Left renal pelvis (tissue), 4 donors: ENCODE measurements around the gene FNDC3B. TPM values are rescaled to one million over a fixed set of nuclear protein-coding genes. Genes with fewer than 3 reads are reported as not detected.
"Not testable (repeated sequence)": the region's sequence is repeated elsewhere in the genome, so short reads cannot be mapped to it uniquely, and the experiment has no call there.

Experiments
- DNase-seq, 4 donors: peaks; one replicate each; pipeline ENCODE4 v3.0.0-alpha.2; 2013; ENCODE audit warnings: low read depth in 4 of 4, low spot score in 3 of 4
- polyA plus RNA-seq, 4 donors: library from polyadenylated mRNA; unstranded; fragments of 120-200 nt; gene quantifications; one replicate each; pipeline ENCODE4 v1.2.1, GENCODE V29; 2013; ENCODE audit not compliant: insufficient read length in 4 of 4

Gene FNDC3B
- polyA plus RNA-seq, 4 donors = 53.4 to 72.8 (median 68.4) TPM

DNA sequence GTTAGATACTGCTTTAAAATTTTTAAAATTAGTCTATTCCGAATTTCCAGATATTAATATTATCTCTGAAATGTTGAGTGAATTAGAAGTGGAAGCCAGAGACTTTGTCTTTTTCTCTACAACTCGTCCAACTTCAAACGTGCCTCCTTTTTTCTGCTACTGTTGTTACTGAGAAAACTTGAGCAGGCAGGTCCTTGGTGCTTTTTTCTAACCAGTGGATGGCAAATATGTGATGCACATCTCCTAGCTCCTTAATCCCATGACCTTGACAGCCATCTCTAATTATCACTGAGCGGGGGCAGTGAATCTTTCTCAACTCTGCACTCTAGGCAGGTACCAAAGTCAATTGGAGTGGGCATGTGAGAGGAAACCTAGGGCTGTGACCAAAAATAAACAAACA lies 50.7 kb downstream of the FNDC3B start:
- no peak for DNase-seq

DNA sequence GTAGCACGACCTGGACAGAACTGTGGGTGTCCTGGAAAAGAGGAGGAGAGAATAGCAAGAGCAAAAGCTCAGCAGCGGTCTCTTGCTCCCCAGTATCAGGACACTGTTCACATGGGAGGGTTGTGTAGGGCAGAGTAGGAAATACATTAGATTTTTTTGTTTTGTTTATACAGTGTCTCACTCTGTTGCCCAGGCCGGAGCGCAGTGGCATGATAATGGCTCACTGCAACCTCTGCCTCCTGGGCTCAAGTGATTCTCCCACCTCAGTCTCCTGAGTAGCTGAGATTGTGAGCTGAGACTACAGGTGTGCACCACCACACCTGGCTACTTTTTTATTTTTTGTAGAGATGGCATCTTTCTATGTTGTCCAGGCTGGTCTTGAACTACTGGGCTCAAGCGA lies 53.3 kb downstream of the FNDC3B start:
- DNase-seq = no peak

DNA sequence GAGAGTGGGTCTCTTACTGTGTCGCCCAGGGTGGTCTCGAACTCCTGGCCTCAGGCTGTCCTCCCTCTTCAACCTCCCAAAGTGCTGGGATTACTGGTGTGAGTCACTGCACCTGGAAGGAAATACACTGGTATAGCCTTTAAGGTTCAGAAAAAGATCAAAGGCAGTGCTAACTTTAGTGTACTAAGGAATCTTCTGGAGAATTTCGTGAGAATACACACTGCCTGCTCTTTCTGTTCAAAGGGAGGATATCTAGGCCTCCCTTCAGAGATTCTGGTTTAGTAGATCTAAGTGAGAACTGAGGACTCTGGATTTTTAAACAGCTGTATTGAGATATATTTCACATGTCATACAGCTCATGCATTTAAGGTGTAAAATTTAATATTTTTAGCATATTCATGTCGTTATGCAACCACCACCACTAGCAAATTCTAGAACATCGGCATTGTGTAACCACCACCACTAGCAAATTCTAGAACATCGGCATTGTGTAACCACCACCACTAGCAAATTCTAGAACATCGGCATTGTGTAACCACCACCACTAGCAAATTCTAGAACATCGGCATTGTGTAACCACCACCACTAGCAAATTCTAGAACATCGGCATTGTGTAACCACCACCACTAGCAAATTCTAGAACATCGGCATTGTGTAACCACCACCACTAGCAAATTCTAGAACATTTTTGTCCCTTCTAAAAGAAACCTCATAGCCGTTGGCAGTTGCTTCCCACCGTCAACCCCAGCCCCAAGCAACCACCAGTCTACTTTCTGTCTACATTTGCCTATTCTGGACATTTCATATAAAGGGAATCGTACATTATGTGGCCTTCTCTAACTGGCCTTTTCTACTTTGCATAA lies 54.4 kb downstream of the FNDC3B start:
- not testable (repeated sequence) for DNase-seq

DNA sequence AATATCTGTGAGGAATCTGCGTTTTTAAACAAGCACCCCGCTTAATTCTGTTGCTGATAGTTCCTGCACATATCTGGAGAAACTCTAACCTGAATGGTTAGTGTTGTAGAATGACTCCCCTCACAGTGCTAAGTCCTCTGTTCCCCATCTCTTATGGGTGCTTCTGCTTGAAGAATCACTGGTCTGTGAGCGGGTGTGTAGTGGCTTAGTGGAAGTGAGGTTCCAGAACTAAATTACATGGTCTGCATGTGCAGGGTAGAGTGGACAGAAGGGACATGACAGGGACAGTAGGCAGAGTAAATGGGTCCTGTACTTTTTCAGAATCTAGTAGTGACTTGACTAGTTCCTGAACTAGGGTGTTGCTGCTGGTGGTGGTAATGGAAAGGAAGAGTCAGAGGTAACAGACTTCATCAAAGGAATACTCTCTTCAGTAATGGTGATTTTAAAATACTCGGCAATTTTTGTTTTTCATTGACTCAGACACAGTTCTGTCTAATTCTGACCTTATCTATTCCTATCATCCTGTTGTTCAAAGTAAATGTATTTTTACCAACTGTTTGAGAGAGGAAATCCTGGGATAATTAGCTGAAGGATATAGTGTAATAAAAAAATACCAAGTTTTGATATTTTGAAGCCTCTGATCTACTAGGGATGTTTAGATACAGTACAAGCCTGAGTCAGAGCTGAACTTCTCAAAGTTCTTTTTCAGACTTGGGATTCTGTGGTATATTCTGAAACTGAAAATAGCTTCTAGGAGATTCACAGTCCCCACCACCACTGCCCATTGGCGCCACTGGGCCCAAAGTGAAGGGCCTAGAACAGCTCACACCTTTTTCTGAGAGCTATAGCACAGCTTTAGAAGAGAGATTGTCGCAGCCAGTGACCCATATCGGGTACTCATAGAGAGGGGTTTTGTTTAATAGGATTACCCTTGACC lies 55.5 kb downstream of the FNDC3B start:
- DNase-seq = no peak

DNA sequence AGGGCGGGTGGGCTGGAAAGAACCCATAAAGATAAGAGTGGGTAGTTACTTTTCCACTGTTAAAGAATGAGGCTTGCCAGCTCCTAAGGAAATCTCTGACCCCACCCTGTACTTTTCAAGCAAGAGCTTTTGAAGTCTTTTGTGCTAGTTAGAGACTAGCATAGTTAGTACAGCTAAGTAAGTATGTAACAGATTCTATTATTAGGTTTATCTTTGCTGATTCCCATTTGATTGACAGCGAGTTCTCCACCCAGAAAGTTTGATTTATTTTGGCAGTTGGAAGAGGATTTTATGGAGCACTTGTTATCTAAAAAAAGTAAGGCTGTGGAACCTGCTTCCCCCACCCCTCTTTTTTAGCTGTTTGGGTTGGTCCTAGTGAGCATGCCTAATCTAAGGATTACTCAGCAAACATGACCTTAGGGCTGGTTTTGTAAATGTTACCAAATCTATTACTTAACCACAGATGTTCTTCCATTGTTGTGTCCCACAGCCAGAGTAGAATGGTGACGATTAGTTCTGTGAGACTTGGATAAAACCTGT lies 57.6 kb downstream of the FNDC3B start:
- no peak for DNase-seq

DNA sequence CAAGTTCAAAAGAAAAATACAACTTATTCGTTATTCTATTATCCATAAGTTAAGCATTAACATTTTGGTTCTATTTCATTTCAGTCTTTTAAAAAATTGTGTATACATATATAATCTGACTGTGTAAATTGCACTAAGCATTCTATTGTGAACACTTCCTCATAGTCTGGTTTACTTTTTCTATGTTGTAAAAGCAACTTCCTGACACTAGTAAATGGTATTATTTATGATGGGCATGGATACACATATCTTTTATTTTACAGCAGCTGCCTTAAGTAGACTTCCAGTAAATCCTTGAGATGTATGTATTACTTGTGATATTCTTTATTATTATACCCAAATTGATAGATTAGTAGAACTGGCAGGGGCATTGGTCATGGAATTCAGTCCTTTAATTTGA lies 58.2 kb downstream of the FNDC3B start:
- DNase-seq = no peak

DNA sequence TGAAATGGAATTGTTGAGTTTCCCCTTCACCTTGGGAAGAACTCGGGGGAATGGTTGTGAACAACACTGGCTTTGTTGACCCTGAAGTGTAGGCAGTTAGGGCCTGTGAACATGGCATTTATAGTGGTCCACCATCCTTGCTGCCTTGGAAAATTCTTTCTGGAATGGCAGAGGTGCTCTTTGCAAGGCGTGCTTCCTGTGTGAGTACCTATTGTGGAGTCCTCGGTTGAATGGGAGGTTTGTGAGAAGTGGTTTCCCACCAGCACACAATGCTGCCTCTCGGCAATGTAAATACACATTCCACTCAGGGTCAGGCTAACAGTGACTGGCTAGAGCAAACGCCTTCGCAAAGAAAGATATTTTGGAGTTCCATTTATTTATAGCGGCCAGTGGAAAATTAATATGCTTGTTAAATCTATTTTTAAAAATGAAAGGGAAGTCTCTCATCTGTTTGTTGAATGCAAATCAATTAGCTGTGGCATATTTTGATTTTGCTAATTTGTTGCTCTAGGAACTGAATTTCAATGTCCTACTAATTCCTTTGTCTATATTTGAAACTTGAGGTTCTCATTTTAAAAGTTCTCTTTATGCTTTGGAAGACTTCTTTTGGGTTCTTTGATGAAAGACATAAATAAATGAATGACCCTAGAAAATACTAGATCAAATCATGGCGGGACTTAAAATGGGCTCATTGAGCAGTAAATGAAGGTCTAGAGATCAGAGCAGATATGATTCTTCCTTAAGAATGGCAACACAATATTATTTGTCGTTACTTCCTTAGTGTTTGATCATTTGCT lies 59.5 kb downstream of the FNDC3B start:
- DNase-seq = no peak

DNA sequence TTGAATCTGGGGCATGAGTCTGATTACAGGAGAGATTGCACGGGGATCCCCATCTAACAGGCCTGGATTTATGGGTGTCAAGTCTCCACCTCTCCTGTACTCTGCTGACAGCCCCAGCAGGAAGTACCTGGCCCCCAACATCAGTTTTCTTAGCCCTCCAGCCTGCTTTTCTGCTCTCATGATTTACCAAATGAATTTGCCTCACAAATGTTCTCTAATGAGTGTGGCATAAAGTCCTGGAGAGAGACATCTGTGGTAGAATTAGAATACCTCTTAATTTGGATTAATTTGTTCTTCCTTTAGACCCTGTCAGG lies 60.1 kb downstream of the FNDC3B start:
- no peak for DNase-seq

DNA sequence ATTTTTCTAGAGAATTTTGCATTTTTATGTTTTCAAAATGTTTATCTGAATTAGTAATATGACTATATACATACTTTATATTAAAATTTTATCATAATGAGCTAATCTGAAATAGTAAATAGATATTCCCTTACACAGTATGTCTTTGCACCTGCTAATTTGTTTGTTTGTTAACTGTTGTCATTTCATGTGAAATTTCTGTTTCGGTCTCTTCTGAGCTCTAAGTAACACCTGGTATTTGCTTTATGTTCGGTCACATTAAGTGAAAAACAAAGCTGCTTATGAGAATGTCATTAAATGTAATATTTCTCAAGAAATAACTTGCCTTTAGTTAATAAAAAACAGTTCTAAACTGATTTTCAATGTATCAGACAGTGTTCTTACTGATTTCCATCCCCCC lies 61.1 kb downstream of the FNDC3B start:
- no peak for DNase-seq

DNA sequence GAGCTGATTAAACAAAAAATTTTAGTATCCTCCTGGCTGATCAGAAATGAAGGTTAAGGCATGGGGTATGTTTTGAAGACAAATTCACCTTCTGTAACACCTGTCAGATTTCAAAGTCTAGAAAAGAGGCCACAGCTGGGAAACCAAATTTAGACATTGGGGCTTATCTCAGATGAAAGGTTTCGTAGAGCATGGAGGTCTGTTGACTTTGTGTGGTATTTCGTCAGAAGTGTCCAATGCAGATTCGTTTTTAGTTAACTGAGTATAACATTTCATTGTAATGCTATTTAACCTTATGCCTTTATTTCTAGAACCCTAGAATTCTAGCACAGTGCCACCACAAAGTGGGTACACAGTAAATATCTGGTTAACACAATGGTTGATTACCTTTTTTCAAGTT lies 61.7 kb downstream of the FNDC3B start:
- DNase-seq = no peak

DNA sequence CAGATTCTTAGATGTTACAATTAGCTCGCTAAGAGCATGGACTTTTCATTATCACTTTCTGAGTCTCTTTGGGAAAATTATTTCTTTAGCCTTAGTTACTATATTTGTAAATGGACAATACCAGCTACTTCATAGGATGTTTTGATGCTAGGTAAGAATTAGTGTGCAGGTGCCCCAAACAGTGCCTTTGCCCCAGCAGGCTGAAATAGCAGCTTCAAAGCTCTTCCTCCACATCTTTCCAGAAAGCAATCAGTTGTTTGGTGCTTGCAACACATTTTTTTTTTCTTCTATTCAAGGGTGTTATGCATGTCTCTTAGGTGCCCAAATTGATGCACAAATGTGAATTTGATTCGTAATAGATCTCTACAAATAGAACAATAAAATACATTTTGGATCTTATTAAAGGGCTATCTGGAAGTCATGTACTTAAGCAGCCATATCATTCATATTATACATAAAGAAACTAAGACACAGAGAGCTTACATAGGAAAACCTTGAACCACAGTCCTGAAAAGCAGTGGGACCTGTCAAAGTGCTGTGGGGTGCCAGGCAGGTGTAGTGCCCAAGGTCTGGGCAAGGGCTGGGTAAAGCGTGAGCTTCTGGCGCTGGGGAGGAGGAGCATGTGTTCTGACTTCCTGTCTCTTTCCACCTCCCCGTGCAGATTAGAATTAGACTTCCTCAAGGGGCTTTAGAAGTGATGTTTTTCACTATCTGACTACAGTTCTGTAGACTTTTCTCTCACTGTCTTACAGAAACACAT lies 62.9 kb downstream of the FNDC3B start:
- no peak for DNase-seq

DNA sequence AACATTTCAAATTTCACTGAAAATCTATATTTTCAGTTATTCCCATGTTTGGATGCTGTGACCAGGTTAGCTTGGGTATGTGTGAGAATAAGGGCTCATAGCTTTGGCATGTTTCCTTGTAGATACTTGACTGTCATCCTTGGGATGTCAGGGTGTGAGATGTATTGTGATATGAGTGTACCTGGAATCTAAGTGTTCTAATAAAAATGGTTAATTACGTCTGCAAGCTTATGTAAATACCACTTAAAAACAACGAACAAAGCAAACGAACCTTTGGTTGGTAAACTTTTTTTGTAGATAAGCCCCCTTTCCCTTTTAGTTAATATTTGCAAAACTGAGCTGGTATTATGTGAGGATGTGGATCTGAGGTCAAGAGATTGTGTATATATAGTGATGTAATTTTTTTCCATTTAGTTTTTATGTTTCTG lies 63.5 kb downstream of the FNDC3B start:
- no peak for DNase-seq

DNA sequence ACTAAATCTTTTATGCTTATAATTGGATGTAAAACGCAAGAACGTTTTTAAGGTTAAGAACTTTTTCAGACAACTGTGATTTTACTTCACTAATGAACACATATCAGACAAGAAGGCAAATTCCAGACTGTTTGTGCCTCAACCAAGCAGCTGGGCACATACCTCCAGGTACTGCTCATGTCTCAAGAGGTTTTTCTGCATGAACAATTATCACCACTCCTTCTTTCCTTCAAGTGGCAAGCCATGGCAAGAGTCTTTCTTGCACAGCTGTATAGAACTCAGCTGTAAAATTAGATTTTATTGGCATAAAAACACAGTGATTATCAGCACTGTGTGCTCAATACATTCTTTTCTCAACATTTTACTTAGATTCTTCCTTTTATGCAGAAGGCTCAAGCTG lies 64.3 kb downstream of the FNDC3B start:
- no peak for DNase-seq

DNA sequence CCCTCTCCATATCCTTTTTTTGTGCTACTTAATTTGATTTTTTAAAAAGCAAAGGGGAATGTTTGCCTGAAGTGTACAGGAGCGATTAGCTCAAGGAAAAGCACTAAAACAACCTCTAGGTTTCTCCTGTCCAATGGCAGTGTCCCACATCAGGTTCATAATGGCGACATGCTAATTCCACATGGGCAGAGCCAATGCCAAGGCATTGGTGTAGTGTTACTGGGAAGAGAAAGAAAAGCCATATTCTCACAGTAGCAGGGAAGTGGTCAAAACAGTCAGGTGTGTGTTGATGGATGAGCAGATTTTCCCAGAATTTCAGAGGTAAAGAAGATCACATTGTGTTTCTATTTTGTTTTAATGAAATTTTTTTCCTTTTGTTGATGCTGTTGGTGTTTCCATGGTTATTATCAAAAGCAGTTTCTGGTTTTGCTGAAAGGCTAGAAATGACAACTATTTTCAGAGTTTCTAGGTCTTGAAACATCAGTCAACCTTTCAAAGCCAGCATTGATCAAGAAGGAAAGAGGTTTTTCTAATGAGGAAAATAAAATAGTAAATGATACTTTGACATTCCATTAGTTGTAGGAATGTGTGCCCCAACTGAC lies 65.2 kb downstream of the FNDC3B start:
- DNase-seq = peak in 2 of 4 donors; percentile 35 to 71

DNA sequence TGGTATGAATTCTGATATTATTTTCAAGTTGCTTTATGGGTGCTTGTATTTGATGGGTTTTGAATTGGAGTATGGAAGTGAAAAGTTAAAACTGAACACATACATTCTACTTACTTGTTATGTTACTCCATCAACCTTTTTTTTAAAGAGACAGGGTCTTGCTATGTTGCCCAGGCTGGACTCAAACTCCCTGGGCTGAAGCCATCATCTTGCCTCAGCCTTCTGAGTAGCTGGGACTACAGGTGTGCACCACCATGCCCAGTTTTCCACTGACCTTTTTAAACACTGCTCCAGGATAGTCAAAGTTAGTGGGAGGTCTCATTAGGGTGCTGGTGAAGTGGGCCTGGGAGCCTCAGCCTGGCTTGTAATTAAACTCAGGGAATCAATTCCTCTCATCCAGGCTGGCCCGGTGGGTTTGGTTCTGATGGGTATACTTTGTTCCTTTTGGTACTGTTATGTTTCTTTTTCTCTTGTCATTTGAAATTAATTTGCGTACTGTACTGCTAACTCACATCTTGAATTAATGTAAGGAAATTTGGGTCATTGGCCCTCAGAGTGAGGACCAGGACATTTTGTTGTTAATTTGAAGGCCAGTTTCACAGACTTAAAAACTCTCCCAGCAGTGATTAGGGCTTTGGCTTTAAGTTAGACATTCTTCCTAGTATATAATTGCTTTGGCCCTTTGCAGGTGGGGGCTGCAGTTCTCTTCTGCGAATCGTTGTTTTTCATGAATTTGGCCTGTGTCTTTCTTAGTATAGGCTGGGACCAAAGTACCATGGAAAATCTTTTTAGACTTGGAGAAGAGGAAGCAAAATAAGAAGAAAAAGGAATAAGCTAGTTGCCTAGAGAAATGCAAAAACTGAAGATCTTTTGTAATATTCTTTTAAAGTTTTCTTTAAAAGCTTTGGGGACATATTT lies 66.9 kb downstream of the FNDC3B start:
- DNase-seq = no peak

DNA sequence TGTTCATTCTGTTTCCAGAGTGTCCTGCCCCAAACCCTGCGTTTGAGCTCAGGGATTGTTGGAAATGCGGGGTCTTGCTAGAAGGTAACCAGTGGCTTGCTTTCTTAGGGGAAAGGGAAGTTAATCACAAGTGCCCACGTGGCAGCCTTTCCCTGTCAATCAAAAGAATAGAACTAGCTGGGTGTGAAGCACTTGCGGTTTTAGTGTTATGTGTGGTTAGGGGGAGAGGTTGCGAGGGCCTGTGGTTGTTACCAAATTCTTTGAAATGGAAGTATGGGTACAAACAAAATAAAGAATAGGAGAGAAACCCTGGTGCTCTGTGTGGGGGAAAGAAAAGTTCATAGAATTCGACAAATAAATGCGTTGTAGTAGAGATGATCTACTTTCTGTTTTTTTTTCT lies 67.6 kb downstream of the FNDC3B start:
- no peak for DNase-seq

DNA sequence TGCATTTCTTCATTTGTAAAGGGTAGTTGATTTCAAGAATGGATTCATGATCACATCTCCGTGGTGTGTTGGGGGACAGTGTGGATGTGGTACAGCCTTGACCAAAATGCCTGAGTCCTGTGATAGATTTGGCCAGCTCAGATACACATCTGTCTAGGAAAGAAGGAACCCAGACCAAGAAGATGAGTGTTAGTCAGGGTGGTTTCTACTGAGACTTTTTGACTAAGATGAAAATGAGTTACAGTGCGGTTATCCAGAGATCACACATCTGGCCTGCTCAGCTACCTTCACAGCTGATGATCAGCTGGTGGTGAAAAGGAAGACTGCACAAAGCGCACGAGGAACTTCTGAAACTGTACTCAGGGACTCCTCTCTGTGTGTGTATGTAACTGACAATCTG lies 68.0 kb downstream of the FNDC3B start:
- no peak for DNase-seq

DNA sequence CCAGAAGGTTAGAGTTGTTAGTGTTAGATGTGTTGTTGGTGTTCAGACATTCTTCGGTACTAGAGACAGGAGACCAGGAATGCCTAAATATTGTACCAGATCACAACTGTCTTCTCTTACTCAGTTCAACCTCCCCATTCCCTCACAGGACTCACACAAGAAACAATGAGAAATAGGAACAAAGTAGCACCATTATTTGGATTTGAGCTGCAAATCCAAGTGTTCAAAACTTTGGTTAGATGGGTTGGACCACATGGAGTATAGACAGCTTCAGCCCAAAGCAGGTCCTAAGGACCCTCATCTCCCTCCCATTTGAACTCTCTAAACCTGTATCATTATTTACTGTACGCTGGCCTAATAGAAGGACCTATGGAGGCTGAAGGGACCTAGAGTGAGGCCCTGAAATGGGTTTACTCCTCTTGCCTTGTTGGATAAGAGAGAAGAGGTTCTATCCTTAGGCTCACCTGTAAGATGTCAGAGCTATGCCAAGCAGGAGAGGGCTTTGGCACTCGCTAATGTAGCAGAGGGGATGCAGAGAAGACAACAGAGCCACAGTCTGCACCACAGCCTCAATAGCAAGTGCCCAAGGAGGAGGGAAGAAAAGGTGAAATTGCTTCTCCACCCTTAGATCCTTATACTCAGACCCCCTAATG lies 70.9 kb downstream of the FNDC3B start:
- DNase-seq = no peak
